ES-I3 (cell line): ENCODE measurements around the gene AP2B1.
"Not testable (repeated sequence)": the region's sequence is repeated elsewhere in the genome, so short reads cannot be mapped to it uniquely, and the experiment has no call there.

ENCODE experiments used
- H3K36me3 ChIP-seq: 2 replicates; pipeline ENCODE4 v1.6.1; 2013; ENCODE audit warnings: mild to moderate bottlenecking, low read length, control low read depth, moderate library complexity; ENCODE audit not compliant: insufficient read depth
- H3K4me1 ChIP-seq: 2 replicates; pipeline ENCODE4 v1.6.1; 2013; ENCODE audit warnings: mild to moderate bottlenecking, control low read depth, low read length; ENCODE audit not compliant: insufficient read depth
- H3K9ac ChIP-seq: 2 replicates; pipeline ENCODE4 v1.6.1; 2013; ENCODE audit warnings: low read depth, mild to moderate bottlenecking, low read length, moderate library complexity
- H3K9me3 ChIP-seq: 2 replicates; pipeline ENCODE4 v1.6.1; 2013; ENCODE audit warnings: mild to moderate bottlenecking, low read length, moderate library complexity; ENCODE audit not compliant: control insufficient read depth, insufficient read depth

The AP2B1 gene

DNA sequence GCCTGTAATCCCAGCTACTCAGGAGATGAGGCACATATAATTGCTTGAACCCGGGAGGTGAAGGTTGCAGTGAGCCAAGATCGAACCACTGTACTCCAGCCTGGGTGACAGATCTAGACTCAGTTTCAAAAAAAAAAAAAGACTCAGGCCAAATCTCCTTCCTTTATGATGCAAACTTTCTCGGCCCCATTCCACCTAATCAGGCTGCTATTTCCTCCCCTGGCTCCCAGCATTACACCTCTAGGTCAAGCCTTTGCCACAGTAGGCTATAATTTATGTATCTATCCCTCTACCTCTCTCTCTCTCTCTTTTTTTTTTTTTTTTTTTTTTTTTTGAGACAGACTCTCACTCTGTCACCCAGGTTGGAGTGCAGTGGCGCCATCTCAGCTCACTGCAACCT, 164.4 kb downstream of the AP2B1 start:
- H3K9ac ChIP-seq, H3K36me3 ChIP-seq, H3K9me3 ChIP-seq, H3K4me1 ChIP-seq: not testable (repeated sequence)

DNA sequence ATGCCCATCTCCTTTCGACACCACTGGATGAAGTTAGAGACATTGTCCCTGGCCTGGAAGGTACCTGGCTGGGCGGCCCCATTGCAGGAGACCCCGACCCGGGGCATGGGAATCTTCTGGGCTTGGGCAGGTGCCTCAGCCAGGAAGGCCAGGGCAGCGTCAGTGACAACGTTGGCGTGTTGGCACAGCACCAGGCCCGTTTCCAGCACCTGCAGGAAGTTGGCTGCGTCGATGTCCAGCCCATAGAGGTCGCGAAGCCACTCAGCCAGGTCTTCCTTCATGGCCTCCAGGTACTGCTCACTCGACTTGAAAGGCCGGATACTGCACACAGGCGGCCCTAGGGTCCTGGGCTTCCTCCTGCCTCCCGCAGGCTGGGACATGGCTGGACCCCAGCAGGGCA, 165.3 kb downstream of the AP2B1 start:
- Histone ChIP-seq H3K9ac (no peak overlapping the region), H3K4me1 (peaks cover 8% of the 10 kb centered on the region; the same call in 1 of the 2 replicates), H3K36me3 (no peaks in the 10 kb centered on the region), H3K9me3 (no peaks in the 10 kb centered on the region)

DNA sequence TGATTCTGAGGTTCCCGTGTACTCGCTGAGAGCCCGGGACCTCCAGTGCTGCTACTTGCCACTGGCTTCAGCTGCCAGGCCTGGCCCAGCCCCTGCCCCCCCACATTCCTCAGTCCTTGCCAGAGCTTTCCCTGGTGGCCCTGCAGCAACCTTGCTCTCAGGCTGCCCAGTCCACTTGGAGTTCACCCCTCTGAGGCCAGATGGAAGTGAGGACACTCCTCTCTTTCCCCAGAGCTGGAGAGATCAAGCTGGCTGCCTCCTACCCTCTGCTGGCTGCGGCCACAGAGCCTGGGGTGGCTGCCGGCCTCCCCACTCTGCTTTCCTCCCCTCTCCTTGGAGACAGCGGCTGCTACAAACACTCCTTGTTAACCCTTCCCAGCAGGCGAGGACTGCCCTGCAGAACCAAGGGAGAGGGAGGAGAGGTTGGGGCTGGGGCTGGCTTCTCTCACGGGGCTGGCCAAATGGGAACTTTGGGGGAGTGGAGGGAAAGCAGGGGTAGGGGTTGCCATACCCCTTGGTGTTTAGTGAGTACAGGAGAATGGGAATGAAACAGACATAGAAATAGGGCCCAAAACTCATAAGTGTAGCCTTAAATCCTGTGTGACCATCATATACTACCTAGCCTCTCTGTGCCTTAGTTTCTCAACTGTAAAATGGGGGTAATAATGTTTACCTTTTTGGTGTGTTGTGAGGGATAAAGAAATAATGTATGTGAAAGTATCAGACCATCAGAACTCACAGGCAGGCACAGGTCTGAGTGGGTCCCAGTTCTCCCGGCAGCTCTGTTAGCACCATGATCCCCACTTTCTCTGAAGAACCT, 166.0 kb downstream of the AP2B1 start, which contains the start of gene GAS2L2:
Gene GAS2L2 (minus strand): TSS at position 295 of the 820 bp plus-strand sequence. CDS start 389 bp downstream, outside the sequence.
- Histone ChIP-seq H3K4me1 (peaks cover 8% of the 10 kb centered on the region; the same call in 1 of the 2 replicates), H3K9ac (no peak within 1 kb of the TSS), H3K36me3 (no peaks in the 10 kb centered on the region), H3K9me3 (no peaks in the 10 kb centered on the region)

DNA sequence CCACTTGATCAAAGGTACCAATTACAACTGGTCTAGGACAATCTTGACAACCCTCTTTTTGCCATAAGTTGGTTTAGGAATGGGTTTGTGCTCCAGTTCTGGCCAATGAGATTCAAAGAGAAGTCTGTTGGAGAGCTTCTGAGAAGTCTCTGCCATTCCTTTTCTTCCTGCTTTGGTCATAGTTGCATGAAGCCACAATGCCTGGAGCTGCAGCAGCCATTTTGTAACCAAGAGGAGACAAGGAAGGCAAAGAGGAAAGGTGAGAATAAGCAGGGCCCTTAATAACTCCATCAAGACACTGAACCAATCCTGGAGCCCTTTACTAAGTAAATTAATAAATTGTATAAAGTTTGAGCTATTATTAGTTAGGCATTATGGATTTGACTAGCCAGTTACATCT, 170.1 kb downstream of the AP2B1 start:
- H3K36me3 ChIP-seq, result no peaks in the 10 kb centered on the region
- H3K9ac ChIP-seq, result no peak overlapping the region
- peaks cover under 1% of the 10 kb centered on the region; the same call in 1 of the 2 replicates for H3K9me3 ChIP-seq
- H3K4me1 ChIP-seq, result no peaks in the 10 kb centered on the region; the same call in 1 of the 2 replicates

DNA sequence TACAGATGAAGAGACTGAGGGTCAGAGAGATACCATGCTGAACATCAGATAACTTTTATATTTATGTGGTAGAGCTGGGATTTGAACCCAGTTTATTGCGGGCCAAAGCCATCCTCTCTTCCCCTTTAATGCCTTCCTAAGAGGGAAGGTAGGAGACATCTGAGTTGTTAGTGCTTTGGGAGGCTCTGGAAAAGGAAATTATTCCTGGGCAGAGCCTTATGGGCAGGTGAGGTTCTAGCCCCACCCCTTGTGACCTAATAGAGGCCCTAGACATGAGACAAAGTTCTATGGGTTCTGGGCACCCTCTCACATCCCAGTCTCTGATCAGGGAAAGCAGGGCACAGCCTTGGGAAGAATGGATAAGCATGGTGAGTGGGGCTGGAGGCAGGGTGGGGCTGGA, 173.5 kb downstream of the AP2B1 start, which contains the start of gene C17orf50:
Gene C17orf50 (plus strand): TSS at position 301 of the 400 bp plus-strand sequence. CDS start 55 bp downstream, at position 356.
- Histone ChIP-seq H3K4me1 (no peaks in the 10 kb centered on the region), H3K9ac (no peak within 1 kb of the TSS), H3K9me3 (peaks cover 2% of the 10 kb centered on the region; the same call in 1 of the 2 replicates), H3K36me3 (no peaks in the 10 kb centered on the region)

DNA sequence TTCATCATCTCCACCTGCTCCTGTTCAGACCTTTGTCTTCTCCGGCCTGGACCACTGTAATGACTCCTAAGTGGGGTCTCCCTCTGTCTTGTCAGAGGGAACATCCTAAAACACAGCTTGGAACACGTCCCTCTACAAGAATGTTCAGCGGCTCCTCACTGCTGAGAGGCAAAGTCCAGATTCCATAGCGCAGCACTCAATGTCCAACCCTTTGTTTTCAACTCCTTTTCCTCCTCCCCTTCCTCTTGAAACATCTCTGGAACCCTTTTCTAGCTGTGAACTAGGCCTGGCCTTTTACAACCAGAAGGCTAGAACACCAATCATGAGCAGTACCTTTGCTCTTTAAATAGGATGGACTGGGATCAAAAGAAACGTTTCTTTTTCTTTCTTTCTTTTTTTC, 174.5 kb downstream of the AP2B1 start:
- Histone ChIP-seq H3K9me3 (peaks cover 2% of the 10 kb centered on the region; the same call in 1 of the 2 replicates), H3K4me1 (no peaks in the 10 kb centered on the region), H3K36me3 (no peaks in the 10 kb centered on the region), H3K9ac (no peak overlapping the region)

DNA sequence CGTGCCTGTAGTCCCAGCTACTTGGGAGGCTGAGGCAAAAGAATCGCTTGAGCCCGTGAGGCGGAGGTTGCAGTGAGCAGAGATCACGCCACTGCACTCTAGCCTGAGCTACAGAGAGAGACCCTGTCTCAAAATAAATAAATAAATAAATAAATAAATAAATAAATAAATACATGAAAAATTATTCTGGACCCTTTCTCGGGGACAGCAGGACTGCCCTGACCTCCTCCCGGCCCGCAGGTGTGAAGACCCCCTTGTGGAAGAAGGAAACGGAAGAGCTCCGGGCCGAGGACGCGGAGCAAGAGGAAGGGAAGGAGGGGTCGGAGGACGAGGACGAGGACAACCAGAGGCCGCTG, 176.6 kb downstream of the AP2B1 start:
- H3K9me3 ChIP-seq, result peaks cover 2% of the 10 kb centered on the region; the same call in 1 of the 2 replicates
- H3K4me1 ChIP-seq, result no peaks in the 10 kb centered on the region
- no peaks in the 10 kb centered on the region for H3K36me3 ChIP-seq
- no peak overlapping the region for H3K9ac ChIP-seq

DNA sequence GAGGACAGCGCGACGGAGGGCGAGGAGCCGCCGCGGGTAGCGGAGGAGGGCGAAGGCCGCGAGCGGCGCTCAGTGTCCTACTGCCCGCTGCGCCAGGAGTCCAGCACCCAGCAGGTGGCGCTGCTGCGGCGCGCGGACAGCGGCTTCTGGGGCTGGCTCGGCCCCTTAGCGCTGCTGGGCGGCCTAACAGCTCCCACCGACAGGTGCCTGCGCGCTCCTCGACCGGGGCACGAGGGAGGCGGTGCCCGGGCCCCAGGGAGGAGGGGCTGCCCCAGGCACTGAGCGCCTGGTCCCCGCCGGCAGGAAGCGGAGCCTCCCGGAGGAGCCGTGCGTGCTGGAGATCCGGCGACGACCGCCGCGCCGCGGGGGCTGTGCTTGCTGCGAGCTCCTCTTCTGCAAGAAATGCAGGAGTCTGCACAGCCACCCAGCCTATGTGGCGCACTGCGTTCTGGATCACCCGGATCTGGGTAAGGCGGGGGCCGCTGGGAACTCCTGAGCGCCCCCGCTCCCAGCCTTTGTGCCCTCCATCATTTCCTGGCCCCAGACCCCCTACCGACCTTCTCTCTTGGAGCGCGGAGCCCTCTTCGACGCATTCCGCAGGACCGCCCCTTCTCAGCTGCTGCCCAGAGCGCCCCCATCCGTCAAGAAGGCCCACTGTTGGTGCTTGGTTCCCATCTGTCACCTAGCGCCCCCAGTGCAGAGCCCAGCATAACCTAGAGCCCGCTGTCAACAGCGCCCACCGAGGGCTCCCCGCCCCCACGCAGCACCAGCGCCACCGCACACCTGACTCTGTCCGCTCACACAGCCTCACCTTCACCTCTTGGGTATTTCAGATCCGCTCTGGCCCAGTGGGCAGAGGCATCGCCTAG, 177.2 kb downstream of the AP2B1 start:
- H3K36me3 ChIP-seq, result no peaks in the 10 kb centered on the region
- peaks cover 2% of the 10 kb centered on the region; the same call in 1 of the 2 replicates for H3K9me3 ChIP-seq
- peak overlapping the region; percentile 70; the same call in 1 of the 2 replicates for H3K9ac ChIP-seq
- no peaks in the 10 kb centered on the region for H3K4me1 ChIP-seq

DNA sequence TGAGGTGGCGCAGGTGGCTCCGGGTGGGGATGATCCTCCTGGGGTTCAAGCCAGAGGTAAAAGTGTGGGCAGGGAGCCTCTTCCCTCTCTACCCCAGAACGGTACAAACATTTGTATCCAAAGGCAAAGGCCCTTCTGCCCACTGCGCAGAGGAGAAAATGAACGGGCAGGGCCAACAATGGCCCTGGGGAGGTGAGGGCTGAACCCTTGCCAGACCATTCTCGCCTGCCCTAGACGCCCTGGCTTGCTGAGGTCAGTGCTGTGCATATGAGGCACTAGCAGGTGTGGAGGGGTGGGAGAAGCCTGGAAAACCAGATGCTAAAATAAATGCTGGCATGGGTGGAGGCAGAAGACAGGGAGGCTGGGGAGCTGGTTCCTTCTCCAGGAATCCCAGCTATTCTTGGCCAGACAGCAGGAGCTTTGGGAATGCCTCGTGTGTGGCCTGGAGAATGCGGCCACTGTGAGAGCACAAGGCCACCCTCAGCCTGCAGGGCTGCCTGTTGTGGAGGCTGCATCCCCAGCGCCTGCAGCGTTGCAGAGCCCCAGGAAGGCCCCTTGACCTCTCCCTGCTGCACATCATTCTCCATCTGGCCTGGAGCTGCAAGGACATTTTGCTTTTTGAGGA, 178.1 kb downstream of the AP2B1 start:
- no peaks in the 10 kb centered on the region for H3K36me3 ChIP-seq
- peaks cover 2% of the 10 kb centered on the region; the same call in 1 of the 2 replicates for H3K9me3 ChIP-seq
- H3K9ac ChIP-seq, result no peak overlapping the region
- no peaks in the 10 kb centered on the region for H3K4me1 ChIP-seq

DNA sequence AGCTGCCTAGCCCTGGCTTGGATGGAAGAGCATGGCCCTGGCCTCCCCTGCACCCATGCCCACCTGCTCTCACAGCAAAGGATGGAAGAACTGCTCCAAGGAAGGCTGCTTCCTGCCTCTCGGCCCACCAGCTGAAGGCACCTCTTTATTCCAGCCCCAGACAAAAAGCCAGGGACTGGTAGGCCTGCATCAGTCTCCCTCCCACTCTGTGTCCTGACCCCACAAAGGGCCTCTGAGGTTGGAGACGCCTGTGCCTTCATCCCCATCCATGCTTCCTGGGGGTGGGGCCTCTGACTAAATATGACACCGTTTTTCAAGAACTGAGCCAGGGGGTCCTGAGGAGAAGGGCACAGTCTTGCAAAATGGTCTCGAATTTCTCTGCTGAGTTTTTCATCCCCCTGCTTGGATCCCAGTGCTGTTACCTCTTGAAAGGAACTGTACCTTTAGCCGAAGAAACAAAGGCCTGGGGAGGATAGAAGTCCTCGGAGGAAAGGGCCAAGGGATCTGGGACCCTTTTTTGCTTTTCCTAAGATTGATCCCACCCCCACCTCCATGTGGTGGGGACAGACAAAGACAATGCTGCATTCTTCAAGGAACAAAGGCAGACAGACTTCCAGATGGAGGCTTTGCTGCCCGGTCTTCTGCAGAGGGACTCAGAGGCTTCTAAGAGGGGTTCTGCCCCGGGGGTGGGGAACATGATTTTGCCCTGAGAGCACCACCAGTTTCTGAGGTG, 178.8 kb downstream of the AP2B1 start:
- Histone ChIP-seq H3K9me3 (peaks cover 2% of the 10 kb centered on the region; the same call in 1 of the 2 replicates), H3K9ac (no peak overlapping the region), H3K36me3 (no peaks in the 10 kb centered on the region), H3K4me1 (no peaks in the 10 kb centered on the region)

DNA sequence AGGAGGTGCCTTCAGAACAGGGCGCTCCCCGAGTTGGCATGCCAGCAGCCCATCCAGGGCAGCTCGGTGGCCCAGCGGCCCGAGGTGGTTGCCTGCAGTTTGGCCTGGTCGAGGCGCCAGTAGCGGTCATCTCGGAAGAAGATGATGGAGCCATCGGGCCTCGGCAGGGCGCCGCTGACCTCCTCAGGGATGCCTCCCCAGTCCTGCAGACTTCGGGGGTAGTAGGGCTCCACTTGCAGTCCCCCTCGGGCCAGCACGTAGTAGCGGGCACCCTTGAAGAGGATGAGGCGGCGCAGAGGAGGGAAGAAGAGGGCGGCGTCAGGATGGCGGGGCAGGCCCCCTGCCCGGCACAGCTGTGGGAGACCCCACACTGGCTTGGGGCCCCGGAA, 179.4 kb downstream of the AP2B1 start:
- Histone ChIP-seq H3K9ac (no peak overlapping the region), H3K4me1 (no peaks in the 10 kb centered on the region), H3K9me3 (peaks cover 2% of the 10 kb centered on the region; the same call in 1 of the 2 replicates), H3K36me3 (no peaks in the 10 kb centered on the region)

DNA sequence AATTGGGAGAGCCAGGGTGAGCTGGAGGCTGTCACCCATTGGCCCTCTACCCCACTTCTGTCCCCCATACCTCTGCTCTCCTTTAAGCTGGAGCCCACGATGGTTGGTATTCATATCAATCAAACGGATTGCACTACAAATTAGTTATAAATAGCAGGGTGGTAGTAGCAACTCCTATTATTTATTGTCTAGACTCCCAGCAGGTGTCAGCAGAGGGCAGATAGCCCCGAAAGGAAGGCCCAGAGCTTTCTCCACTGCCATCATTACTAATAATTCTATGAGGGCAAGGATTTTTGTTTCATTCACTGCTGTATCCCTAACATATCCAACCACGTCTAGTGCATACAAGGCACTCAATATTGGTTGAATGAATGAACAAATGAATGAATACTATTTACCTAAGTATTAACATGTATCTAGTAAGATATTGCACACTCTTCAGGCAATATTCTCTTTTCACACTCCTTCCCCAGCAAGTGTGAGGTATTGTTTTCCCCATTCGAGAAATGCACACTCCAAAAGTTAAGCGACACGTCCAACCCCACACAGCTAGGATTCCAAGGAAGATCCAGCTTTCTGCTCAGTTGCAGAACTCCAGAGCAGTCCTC, 179.9 kb downstream of the AP2B1 start:
- Histone ChIP-seq H3K9me3 (peaks cover 2% of the 10 kb centered on the region; the same call in 1 of the 2 replicates), H3K4me1 (no peaks in the 10 kb centered on the region), H3K9ac (no peak overlapping the region), H3K36me3 (no peaks in the 10 kb centered on the region)

DNA sequence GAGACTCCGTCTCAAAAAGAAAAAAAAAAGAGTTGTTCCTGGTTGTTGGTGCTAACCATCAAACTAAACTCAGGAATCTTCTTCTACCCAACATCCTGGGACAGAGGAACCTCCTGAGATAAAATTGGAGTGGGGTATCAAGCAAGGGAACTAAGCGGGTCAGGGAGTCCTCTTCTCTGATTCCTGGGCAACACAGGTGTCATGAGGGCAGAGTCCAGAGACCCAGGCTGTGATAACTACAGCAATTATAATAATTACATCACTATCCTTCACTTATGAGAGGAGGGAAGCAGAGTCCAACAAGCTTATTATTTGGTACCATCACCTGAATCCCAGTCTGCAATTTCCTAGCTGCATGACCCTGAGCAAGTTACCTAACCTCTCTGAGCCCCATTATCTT, 181.7 kb downstream of the AP2B1 start:
- no peaks in the 10 kb centered on the region for H3K36me3 ChIP-seq
- H3K4me1 ChIP-seq, result no peaks in the 10 kb centered on the region
- H3K9me3 ChIP-seq, result no peaks in the 10 kb centered on the region
- H3K9ac ChIP-seq, result no peak overlapping the region
